H1 (cell line): ENCODE measurements around the gene HMGCLL1. TPM values are rescaled to one million over a fixed set of nuclear protein-coding genes. Genes with fewer than 3 reads are reported as not detected.

Experiments
- CTCF ChIA-PET: fragments of 300-600 bp; sonication (Branson Sonifier 250); formaldehyde crosslinking; loops from one replicate; lab custom pipeline; 2021; ENCODE audit not compliant: partially characterized antibody; lab: Charles Lee
- POLR2A ChIA-PET: fragments of 300-600 bp; sonication (Branson Sonifier 250); formaldehyde crosslinking; loops from one replicate; lab custom pipeline; 2021; ENCODE audit warnings: inconsistent platforms; ENCODE audit not compliant: partially characterized antibody; lab: Charles Lee
- DNase-seq, 2 experiments: peaks; one replicate each; pipeline versions ENCODE4 v3.0.0 to v3.0.0-alpha.2; 2010 to 2022; ENCODE audit warnings: low spot score in 2 of 2, low read depth in 1 of 2, mixed read lengths in 1 of 2
- FAIRE-seq: peaks from 2 replicates; lab custom pipeline; 2011; peaks lifted over from hg19 to GRCh38; lab: Jason Lieb, UNC
- H2AFZ ChIP-seq: 2 replicates; pipeline ENCODE4 v1.8.1; 2012; ENCODE audit warnings: low read length, inconsistent platforms
- H2AK5ac ChIP-seq: 2 replicates; pipeline ENCODE4 v1.6.1; 2013; ENCODE audit warnings: low read depth, low read length
- H2BK120ac ChIP-seq: replicated peaks from 2 replicates; pipeline ENCODE3; 2013; ENCODE audit warnings: low read depth, low read length, inconsistent platforms
- H2BK12ac ChIP-seq: 2 replicates; pipeline ENCODE4 v1.6.1; 2013; ENCODE audit warnings: low read depth, low read length
- H2BK15ac ChIP-seq: 2 replicates; pipeline ENCODE4 v1.6.1; 2013; ENCODE audit warnings: low read length
- H2BK20ac ChIP-seq: 2 replicates; pipeline ENCODE4 v1.6.1; 2013; ENCODE audit warnings: low read length
- H2BK5ac ChIP-seq: 2 replicates; pipeline ENCODE4 v1.6.1; 2013; ENCODE audit warnings: low read depth, low read length
- H3K14ac ChIP-seq: 2 replicates; pipeline ENCODE4 v1.6.1; 2013; ENCODE audit warnings: inconsistent platforms; ENCODE audit not compliant: insufficient read length
- H3K18ac ChIP-seq: 2 replicates; pipeline ENCODE4 v1.6.1; 2013; ENCODE audit warnings: low read length; ENCODE audit errors: extremely low read depth
- H3K23ac ChIP-seq: 2 replicates; pipeline ENCODE4 v1.6.1; 2013; ENCODE audit warnings: inconsistent platforms; ENCODE audit not compliant: insufficient read length
- H3K23me2 ChIP-seq: 2 replicates; pipeline ENCODE4 v1.6.1; 2013; ENCODE audit warnings: low read depth, low read length
- H3K27ac ChIP-seq: 2 replicates; pipeline ENCODE4 v1.6.1; 2011; ENCODE audit warnings: low read depth, low read length, inconsistent platforms
- H3K27me3 ChIP-seq, 4 experiments: replicated peaks in 1 of 4; 1 replicate in 1 of 4; 2 replicates in 3 of 4; pipeline versions ENCODE4 v1.6.1 to v1.8.1; 2011 to 2013; ENCODE audit warnings: low read length in 3 of 4, mild to moderate bottlenecking in 3 of 4, inconsistent platforms in 2 of 4, mixed read lengths in 2 of 4, moderate library complexity in 1 of 4; ENCODE audit not compliant: control insufficient read depth in 3 of 4, insufficient read depth in 3 of 4; ENCODE audit errors: extremely low read depth in 1 of 4
- H3K36me3 ChIP-seq, 4 experiments: 2 replicates each; pipeline versions ENCODE4 v1.6.1 to v1.8.1; 2011 to 2013; ENCODE audit warnings: mild to moderate bottlenecking in 4 of 4, low read length in 3 of 4, moderate library complexity in 2 of 4, control low read depth in 1 of 4, inconsistent platforms in 1 of 4; ENCODE audit not compliant: insufficient read depth in 4 of 4, control insufficient read depth in 2 of 4
- H3K4ac ChIP-seq: replicated peaks from 2 replicates; pipeline ENCODE3; 2013; ENCODE audit warnings: low read length, low read depth, mixed read lengths, inconsistent platforms; ENCODE audit not compliant: insufficient read length
- H3K4me1 ChIP-seq, 4 experiments: replicated peaks in 1 of 4; 1 replicate in 1 of 4; 2 replicates in 3 of 4; pipeline versions ENCODE4 v1.6.1 to v1.8.1; 2011 to 2013; ENCODE audit warnings: low read length in 3 of 4, inconsistent platforms in 2 of 4, mixed read lengths in 1 of 4; ENCODE audit not compliant: insufficient read depth in 4 of 4, control insufficient read depth in 3 of 4
- H3K4me2 ChIP-seq, 2 experiments: 2 replicates each; pipeline versions ENCODE4 v1.6.1 to v1.8.1; 2011 to 2013; ENCODE audit warnings: low read depth in 2 of 2, low read length in 2 of 2, control low read depth in 1 of 2, inconsistent platforms in 1 of 2, mild to moderate bottlenecking in 1 of 2; ENCODE audit not compliant: insufficient read depth in 1 of 2
- H3K4me3 ChIP-seq, 4 experiments: fragments of 200-600, 300-600 bp in 1 of 4; sonication (generic), shearing (Covaris generic), sonication (Bioruptor Twin) in 1 of 4; 2 replicates each; pipeline versions ENCODE4 v1.5.1 to v1.8.1; 2011 to 2016; ENCODE audit warnings: low read length in 4 of 4, low read depth in 3 of 4, control low read depth in 2 of 4, inconsistent platforms in 2 of 4, mild to moderate bottlenecking in 2 of 4, mixed read lengths in 1 of 4, moderate library complexity in 1 of 4; ENCODE audit not compliant: insufficient read depth in 2 of 4; ENCODE audit errors: extremely low read depth in 1 of 4
- H3K56ac ChIP-seq: replicated peaks from 2 replicates; pipeline ENCODE3; 2013; ENCODE audit warnings: low read depth, mild to moderate bottlenecking, mixed read lengths, low read length, inconsistent platforms; ENCODE audit not compliant: insufficient read length
- H3K79me1 ChIP-seq: 2 replicates; pipeline ENCODE4 v1.6.1; 2013; ENCODE audit warnings: low read depth, low read length, control low read depth
- H3K79me2 ChIP-seq, 2 experiments: 2 replicates each; pipeline versions ENCODE4 v1.6.1 to v1.8.1; 2012 to 2013; ENCODE audit warnings: low read length in 2 of 2, mild to moderate bottlenecking in 2 of 2, inconsistent platforms in 1 of 2; ENCODE audit not compliant: insufficient read depth in 2 of 2, control insufficient read depth in 1 of 2
- H3K9ac ChIP-seq, 4 experiments: replicated peaks in 1 of 4; 1 replicate in 1 of 4; 2 replicates in 3 of 4; pipeline versions ENCODE4 v1.6.1 to v1.8.1; 2011 to 2013; ENCODE audit warnings: low read depth in 3 of 4, low read length in 3 of 4, control low read depth in 2 of 4, mild to moderate bottlenecking in 2 of 4, moderate library complexity in 2 of 4, inconsistent platforms in 1 of 4; ENCODE audit errors: extremely low read depth in 1 of 4
- H3K9me3 ChIP-seq, 2 experiments: 2 replicates each; pipeline versions ENCODE4 v1.6.1 to v1.8.1; 2012 to 2013; ENCODE audit warnings: mild to moderate bottlenecking in 2 of 2, moderate library complexity in 2 of 2, control low read depth in 1 of 2, inconsistent platforms in 1 of 2, low read depth in 1 of 2, low read length in 1 of 2, mixed read lengths in 1 of 2; ENCODE audit not compliant: insufficient read depth in 2 of 2
- H4K20me1 ChIP-seq, 2 experiments: replicated peaks in 1 of 2; 2 replicates each; pipeline versions ENCODE3 to v1.8.1; 2011 to 2013; ENCODE audit warnings: inconsistent platforms in 2 of 2, low read length in 2 of 2, mild to moderate bottlenecking in 1 of 2; ENCODE audit not compliant: insufficient read depth in 2 of 2, control insufficient read depth in 1 of 2
- H4K5ac ChIP-seq: 2 replicates; pipeline ENCODE4 v1.6.1; 2013; ENCODE audit warnings: low read length, low read depth, mixed read lengths, inconsistent platforms; ENCODE audit not compliant: insufficient read length
- H4K8ac ChIP-seq: 2 replicates; pipeline ENCODE4 v1.8.0; 2013; ENCODE audit warnings: mild to moderate bottlenecking, moderate library complexity, low read length, inconsistent platforms; ENCODE audit not compliant: insufficient read depth; ENCODE audit errors: extremely low read depth
- H4K91ac ChIP-seq: replicated peaks from 2 replicates; pipeline ENCODE3; 2013; ENCODE audit warnings: low read length, mixed read lengths, inconsistent platforms; ENCODE audit not compliant: insufficient read length
- BACH1 ChIP-seq: IDR thresholded peaks from 2 replicates; pipeline ENCODE4 v1.6.1; 2012; ENCODE audit warnings: low read length, improper control_type of control experiment
- JUN ChIP-seq: IDR thresholded peaks from 2 replicates; pipeline ENCODE4 v1.6.1; 2011; ENCODE audit warnings: low read depth, mild to moderate bottlenecking, improper control_type of control experiment, low read length
- KDM5A ChIP-seq: fragments of 200-600 bp; IDR thresholded peaks from 2 replicates; pipeline ENCODE4 v1.7.1; 2012; ENCODE audit warnings: mild to moderate bottlenecking, low read length, inconsistent platforms, mixed read lengths
- MAFK ChIP-seq: IDR thresholded peaks from 2 replicates; pipeline ENCODE4 v1.6.1; 2012; ENCODE audit warnings: low read depth, mild to moderate bottlenecking, improper control_type of control experiment, low read length
- NRF1 ChIP-seq: IDR thresholded peaks from 2 replicates; pipeline ENCODE4 v1.6.1; 2011; ENCODE audit warnings: mild to moderate bottlenecking, low read depth, low read length, improper control_type of control experiment
- PHF8 ChIP-seq: fragments of 200-600 bp; sonication (generic); conservative IDR thresholded peaks from 2 replicates; pipeline ENCODE4 v1.7.1; 2012; ENCODE audit warnings: low read depth, mild to moderate bottlenecking, inconsistent platforms, low read length, moderate library complexity
- SIN3A ChIP-seq, 2 experiments: IDR thresholded peaks in 1 of 2; conservative IDR thresholded peaks in 1 of 2; 2 replicates each; pipeline ENCODE4 v1.6.1; 2011 to 2012; ENCODE audit warnings: low read length in 2 of 2, improper control_type of control experiment in 1 of 2, low read depth in 1 of 2, mild to moderate bottlenecking in 1 of 2
- SIX5 ChIP-seq: IDR thresholded peaks from 2 replicates; pipeline ENCODE4 v1.6.1; 2011; ENCODE audit warnings: mild to moderate bottlenecking, low read depth, low read length
- SP1 ChIP-seq: IDR thresholded peaks from 2 replicates; pipeline ENCODE4 v1.6.1; 2011; ENCODE audit warnings: low read depth, low read length
- SUZ12 ChIP-seq: fragments of 200-600 bp; sonication (generic); IDR thresholded peaks from 2 replicates; pipeline ENCODE4 v1.6.1; 2012; ENCODE audit warnings: mild to moderate bottlenecking, inconsistent platforms, low read length, moderate library complexity, mixed read lengths
- TAF7 ChIP-seq: optimal IDR thresholded peaks from 2 replicates; pipeline ENCODE3; 2011; ENCODE audit warnings: low read depth, mild to moderate bottlenecking, inconsistent platforms, low read length, moderate library complexity, borderline replicate concordance
- TBP ChIP-seq: IDR thresholded peaks from 2 replicates; pipeline ENCODE4 v1.6.1; 2011; ENCODE audit warnings: low read depth, low read length, improper control_type of control experiment
- TCF12 ChIP-seq: IDR thresholded peaks from 2 replicates; pipeline ENCODE4 v1.6.1; 2011; ENCODE audit warnings: low read depth, mild to moderate bottlenecking, low read length
- WGBS, 2 experiments: shearing (Covaris generic) in 1 of 2; methylation state at CpG; one replicate each; pipeline versions ENCODE4 v1.1.6 to v1.1.7; 2013 to 2015; ENCODE audit warnings: low lambda C conversion rate in 2 of 2, mixed read lengths in 2 of 2, inconsistent platforms in 1 of 2, low coverage in 1 of 2, missing lambda C conversion rate in 1 of 2; ENCODE audit not compliant: insufficient replicate concordance in 2 of 2, insufficient coverage in 1 of 2, insufficient read length in 1 of 2; ENCODE audit errors: extremely low coverage in 1 of 2, missing lambda C conversion rate in 1 of 2; 5-methylcytosine and 5-hydroxymethylcytosine counted together
- polyA plus RNA-seq, 7 experiments: library from polyadenylated mRNA; depleted of rRNA in 3 of 7; stranded (reverse) in 5 of 7; unstranded in 2 of 7; fragments of >200 nt in 5 of 7; fragments of 200-250 nt in 2 of 7; gene quantifications; 1 replicate in 5 of 7; 2 replicates in 1 of 7; 4 replicates in 1 of 7; pipeline versions ENCODE4 v1.2.1 to v1.2.3, GENCODE V29; 2011 to 2013; ENCODE audit warnings: missing spikeins in 2 of 7, mixed read lengths in 2 of 7
- total RNA-seq: library from RNA; stranded (reverse); fragmentation: NEBNext Ultra II Directional; extraction: Animal tissue kit (Norgen Biotek cat#: 25700); gene quantifications from 2 replicates; pipeline ENCODE4 v1.2.1, GENCODE V29; 2021
- TF ChIP-seq, protein P1 (sequence below): IDR thresholded peaks from 2 replicates; pipeline ENCODE4 v1.6.1; 2012; ENCODE audit warnings: low read length, inconsistent platforms

The HMGCLL1 gene
- total and polyA plus RNA-seq, 2 of the 8 experiments (the other 6 are each of a cell fraction or from before 2014, with no cell fraction given) = 0.06 to 0.41 TPM

DNA sequence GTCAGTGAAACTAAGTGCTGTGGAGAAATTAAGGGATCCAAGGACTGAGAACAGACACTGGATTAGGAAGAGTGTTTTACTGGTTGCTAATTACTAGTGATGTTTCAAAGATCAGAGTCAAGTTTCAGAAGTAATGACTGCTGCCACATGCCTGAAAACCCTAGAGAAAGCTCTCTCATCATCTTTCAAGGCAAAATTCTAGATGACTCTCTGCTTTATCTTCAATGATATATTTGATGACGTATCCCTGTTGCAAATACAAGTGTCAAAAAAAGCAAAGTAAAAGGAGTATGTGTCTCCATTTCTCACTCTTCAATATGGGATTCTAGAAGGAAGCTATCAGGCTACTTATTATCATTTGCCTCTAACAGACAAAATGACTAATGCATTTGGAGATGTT is 38.0 kb downstream of the HMGCLL1 start:
- Histone ChIP-seq H3K18ac (no peak overlapping the region), H3K9me3 (no peaks in the 10 kb centered on the region)
- FAIRE-seq = no peak
- TF ChIP-seq SIN3A (conservative IDR thresholded peaks at IDR 0.05 in 1 of 2, IDR thresholded peaks at IDR 0.05 in 1 of 2; ENCODE audit: low read depth in 1 of 2, low read length in 2 of 2) = no peak
- no peak for TF ChIP-seq BACH1
- TF ChIP-seq NRF1 = no peak
- TF ChIP-seq, protein P1, sequence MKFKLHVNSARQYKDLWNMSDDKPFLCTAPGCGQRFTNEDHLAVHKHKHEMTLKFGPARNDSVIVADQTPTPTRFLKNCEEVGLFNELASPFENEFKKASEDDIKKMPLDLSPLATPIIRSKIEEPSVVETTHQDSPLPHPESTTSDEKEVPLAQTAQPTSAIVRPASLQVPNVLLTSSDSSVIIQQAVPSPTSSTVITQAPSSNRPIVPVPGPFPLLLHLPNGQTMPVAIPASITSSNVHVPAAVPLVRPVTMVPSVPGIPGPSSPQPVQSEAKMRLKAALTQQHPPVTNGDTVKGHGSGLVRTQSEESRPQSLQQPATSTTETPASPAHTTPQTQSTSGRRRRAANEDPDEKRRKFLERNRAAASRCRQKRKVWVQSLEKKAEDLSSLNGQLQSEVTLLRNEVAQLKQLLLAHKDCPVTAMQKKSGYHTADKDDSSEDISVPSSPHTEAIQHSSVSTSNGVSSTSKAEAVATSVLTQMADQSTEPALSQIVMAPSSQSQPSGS = no peak
- no peak for TF ChIP-seq MAFK
- TF ChIP-seq TAF7 = no peak
- no peak for TF ChIP-seq PHF8
- no peak for TF ChIP-seq SP1
- TF ChIP-seq SUZ12 = no peak
- TF ChIP-seq KDM5A = no peak
- no peak for TF ChIP-seq TBP
- no peak for TF ChIP-seq TCF12
- TF ChIP-seq JUN = no peak
- TF ChIP-seq SIX5 = no peak

More for the DNA sequence above, 38.0 kb downstream of the HMGCLL1 start:
- Histone ChIP-seq H3K56ac (no peak overlapping the region), H3K4me3 (no peak overlapping the region), H3K14ac (no peak overlapping the region), H3K79me2 (no peaks in the 10 kb centered on the region), H3K4ac (no peak overlapping the region), H3K23me2 (no peaks in the 10 kb centered on the region), H3K23ac (no peak overlapping the region), H2AK5ac (no peak overlapping the region), H3K4me1 (no peaks in the 10 kb centered on the region), H3K27ac (no peak overlapping the region), H2AFZ (no peak overlapping the region; the same call in 1 of the 2 replicates), H2BK5ac (no peak overlapping the region), H3K4me2 (no peak overlapping the region), H2BK15ac (no peak overlapping the region), H4K20me1 (no peaks in the 10 kb centered on the region), H3K9ac (no peak overlapping the region), H2BK120ac (no peak overlapping the region), H2BK12ac (no peak overlapping the region), H3K36me3 (no peaks in the 10 kb centered on the region), H4K5ac (no peak overlapping the region), H4K8ac (no peak overlapping the region), H2BK20ac (no peak overlapping the region), H3K27me3 (no peaks in the 10 kb centered on the region), H4K91ac (no peak overlapping the region), H3K79me1 (no peaks in the 10 kb centered on the region)
- CTCF ChIA-PET = no interaction called here
- DNase-seq = no peak
- 94% methylated on average over 1 of the region's 1 CpG; no CpG with 5 or more reads in 1 of the 2 experiments for WGBS, 2 experiments
- POLR2A ChIA-PET = no interaction called here
